Left hindlimb (tissue), 1 donor: ENCODE results near the gene MPP2.
"Not testable (repeated sequence)": the region's sequence is repeated elsewhere in the genome, so short reads cannot be mapped to it uniquely, and the experiment has no call there.

Experiments used
- DNase-seq: peaks from one replicate; pipeline ENCODE4 v3.0.0-alpha.2; 2018

Gene MPP2

GRCh38 chr17:43873815-43874214, 33.5 kb downstream of the MPP2 start:
- no peak for DNase-seq

DNA sequence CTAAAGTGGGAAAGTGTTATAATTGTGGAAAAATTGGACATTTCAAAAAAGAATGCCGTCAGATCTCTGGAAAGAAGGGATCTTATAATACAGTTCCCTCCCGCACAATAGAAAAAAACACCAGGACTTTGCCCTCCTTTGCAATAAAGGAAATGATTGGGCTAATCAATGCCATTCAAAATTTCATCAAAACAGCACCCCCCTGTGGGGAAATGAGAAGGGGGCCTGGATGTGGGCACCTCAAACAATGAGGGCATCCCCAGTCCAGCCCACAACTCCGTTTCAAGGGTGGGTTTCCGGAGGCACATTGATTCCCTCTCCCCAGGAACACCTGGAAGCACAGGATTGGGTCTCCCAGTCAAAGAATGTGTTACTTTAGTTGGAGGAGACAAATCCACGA, 34.2 kb downstream of the MPP2 start:
- DNase-seq, result no peak

DNA sequence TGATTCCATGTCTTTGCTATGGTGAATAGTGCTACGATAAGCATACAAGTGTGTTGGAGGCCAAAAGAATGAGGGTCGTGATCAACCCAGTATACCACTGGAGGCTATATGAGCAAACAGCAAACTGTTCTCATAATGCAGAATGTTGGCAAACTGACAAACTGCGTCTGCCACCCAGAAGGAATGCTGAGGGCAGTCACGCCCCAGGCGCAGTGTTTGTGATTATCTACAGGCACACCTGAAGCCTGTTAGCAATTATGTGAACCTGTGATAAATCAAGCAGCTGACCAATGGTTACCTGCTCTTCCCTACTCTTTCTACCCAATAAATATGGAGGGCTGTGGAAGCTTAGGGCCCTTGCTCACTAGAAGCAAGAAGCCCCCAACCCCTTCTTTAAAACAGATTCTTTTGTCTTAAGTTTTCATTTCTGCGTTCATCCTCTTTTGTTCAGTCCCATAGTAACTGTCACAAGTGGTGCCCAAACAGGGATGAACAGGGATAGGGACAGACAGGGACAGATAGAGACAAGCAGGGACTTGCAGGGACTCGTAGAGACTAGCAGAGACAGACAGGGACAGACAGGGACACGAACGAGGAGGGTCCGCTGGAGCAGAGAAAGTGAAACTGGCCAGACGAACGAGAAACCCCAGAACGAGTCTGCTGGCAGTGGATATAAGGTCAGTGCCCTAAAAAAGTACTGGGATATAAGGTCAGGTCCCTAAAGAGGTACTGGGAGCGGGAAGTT, 35.2 kb downstream of the MPP2 start:
- DNase-seq, result no peak

- not testable (repeated sequence) for DNase-seq
Measured at GRCh38 chr17:43869031-43869430, 38.3 kb downstream of the MPP2 start.

- DNase-seq, result no peak
Measured at GRCh38 chr17:43868226-43868994, 38.9 kb downstream of the MPP2 start.

GRCh38 chr17:43864161-43864984, 43.0 kb downstream of the MPP2 start:
- DNase-seq, result no peak

- no peak for DNase-seq
Measured at GRCh38 chr17:43861960-43862359, 45.4 kb downstream of the MPP2 start.

- DNase-seq, result no peak
Measured at GRCh38 chr17:43860927-43861622, 46.3 kb downstream of the MPP2 start.

DNA sequence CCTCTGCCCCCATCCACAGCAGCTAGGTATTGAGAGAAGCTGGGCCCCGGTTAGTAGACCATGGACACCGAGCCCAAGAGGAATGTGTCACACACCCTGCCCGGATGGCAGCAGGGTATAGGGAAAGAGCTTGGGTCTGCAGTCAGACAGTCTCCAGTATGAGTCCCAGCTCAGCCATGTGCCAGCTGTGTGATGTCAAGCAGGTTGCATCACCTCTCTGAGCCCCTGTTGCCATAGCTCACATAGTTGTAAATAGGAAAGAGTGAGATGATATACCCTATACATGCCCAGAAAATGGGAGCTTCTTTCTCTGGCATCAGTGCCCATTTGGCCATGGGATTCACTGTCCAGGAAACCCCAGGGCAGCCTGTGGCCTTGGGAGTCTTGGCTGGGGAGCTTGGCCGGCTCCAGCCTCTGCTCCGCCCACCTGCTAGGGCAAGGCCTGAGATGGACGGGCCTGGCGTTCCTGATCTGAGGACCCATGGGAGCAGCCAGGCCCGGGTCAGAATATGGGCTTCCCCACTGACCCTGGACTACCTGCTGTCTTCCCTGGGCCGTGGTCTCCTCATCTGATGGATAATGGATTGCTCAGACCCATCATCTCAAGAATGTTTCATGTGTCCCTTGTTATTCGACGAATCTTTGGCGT, 47.1 kb downstream of the MPP2 start:
- DNase-seq, result no peak

GRCh38 chr17:43857957-43858600, 49.3 kb downstream of the MPP2 start:
- DNase-seq, result no peak

DNA sequence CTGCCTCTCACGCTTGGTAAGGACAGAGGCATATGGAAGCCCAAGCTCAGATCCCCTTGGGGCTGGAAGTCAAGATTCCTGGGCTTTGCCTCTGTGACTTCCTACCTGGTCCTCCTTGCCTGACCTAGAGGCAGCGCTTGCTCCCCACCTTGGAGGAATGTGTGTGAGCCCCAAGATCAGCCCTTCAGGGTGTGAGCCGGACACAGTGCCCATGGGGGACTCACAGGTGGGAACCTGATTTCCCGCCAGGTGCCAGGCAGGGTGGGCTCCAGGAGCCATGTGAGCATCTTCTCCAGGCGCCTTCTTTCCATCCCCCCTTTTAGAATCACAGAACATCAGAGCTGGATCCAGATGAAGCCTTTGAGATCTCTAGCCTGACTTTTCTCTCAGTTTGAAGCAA, 50.2 kb downstream of the MPP2 start:
- DNase-seq, result no peak

DNA sequence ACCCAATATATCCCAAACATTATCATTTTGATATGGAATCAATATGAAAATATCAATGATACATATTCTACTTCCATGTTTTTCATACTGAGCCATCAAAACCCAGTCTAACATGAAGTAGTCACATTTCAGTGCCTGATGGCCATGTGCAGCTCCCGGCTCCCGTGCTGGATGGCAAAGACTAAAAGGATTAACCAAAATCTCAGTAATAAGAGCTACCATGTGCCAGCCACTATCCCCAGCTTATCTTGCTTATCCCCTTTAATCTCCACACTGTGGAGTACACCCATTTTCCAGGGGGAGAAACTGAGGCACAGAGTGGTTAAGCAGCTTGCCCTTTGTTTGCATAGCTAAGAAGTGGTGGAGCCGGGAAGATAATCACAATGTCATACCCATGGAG, 51.2 kb downstream of the MPP2 start:
- no peak for DNase-seq

DNA sequence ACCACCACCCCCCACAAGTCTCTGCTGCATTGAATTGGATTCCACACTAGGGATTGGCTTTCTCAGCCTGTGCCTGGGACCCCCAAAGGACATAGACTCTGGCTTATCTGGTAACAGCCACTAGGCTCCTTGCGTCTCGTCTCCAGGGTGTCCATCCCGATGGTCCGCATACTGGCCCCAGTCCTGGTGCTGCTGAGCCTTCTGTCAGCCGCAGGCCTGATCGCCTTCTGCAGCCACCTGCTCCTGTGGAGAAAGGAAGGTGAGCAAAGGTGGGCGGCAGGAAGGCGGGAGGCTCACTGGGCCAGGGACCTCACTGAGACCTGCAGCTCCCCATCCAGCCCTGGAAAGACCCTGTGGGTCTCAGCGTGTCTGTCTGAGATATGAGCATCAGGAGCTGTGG, 52.3 kb downstream of the MPP2 start:
- DNase-seq, result no peak

GRCh38 chr17:43854498-43854897, 52.8 kb downstream of the MPP2 start:
- no peak for DNase-seq

GRCh38 chr17:43853546-43853945, 53.8 kb downstream of the MPP2 start:
- no peak for DNase-seq

DNA sequence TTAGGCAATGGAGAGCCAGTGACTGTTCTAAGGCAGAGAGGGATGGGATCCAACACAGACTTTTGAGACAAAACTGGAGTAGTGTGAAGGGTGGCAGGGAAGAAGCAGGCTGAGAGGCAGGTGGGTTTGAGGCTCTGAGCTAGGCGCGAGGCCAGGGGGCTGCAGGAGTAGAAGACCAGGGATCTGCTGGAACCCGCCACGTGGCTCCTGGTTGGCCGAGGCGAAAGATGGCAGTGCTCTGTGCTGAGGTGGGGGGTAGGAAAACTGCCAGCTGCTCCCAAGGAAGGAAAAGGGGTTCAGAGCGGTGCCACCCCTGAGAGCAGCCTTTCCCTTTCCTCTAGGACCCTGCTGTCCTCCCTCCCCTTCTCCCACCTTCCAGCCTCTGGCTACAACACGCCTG, 54.8 kb downstream of the MPP2 start:
- no peak for DNase-seq

DNA sequence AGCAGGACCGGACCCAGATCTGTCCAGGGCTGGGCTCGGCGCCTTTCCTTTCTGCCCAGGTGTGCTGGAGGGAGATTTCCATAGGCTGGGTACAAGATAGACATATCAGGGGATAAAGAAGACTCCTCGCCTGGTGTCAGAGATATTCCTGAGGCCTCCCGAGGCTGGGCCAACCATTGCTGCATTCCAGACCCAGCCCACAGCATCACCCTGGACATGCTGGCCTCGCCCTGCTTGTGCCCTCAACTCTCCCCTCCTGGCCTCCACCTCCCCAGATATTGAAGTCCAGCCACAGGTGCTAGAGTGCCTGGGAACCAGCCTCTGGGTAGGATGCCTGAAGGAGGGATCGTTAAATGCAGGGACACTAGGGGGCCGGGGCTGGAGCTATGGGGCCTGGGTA, 58.2 kb downstream of the MPP2 start:
- no peak for DNase-seq

DNA sequence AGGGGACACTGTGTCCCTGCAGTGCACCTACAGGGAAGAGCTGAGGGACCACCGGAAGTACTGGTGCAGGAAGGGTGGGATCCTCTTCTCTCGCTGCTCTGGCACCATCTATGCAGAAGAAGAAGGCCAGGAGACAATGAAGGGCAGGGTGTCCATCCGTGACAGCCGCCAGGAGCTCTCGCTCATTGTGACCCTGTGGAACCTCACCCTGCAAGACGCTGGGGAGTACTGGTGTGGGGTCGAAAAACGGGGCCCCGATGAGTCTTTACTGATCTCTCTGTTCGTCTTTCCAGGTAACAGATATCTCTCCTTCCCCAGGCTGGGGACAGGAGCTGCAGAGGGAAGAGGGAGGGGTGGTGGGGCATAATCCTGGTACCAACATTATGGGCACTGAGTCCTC, 58.7 kb downstream of the MPP2 start:
- DNase-seq, result no peak

DNA sequence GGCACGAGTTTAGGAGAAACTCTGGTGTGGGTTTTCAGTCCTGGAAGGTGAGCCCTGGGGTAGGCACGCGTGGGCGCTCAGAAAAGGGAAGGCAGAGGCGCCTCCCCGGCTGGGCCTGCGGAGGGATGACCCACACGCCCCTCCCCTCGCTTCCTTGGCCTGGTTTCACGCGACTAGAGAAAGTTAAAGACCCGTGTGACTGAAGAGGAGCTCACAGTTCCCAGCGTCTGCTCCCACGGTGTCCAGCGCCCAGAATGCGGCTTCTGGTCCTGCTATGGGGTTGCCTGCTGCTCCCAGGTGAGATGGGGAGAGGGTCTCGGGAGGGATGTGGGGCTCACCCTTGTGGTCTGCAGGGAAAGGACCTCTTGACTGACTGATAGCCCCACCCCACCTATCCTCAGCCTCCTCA, 60.4 kb downstream of the MPP2 start, which contains the start of gene CD300LG:
Gene CD300LG, plus strand, starts transcription at position 214 of the 409 bp plus-strand sequence. Its CDS starts 41 bp downstream, at position 255.
- DNase-seq, result no peak

- DNase-seq, result peak; percentile 78
Measured at GRCh38 chr17:43846221-43846712, 61.1 kb downstream of the MPP2 start.

DNA sequence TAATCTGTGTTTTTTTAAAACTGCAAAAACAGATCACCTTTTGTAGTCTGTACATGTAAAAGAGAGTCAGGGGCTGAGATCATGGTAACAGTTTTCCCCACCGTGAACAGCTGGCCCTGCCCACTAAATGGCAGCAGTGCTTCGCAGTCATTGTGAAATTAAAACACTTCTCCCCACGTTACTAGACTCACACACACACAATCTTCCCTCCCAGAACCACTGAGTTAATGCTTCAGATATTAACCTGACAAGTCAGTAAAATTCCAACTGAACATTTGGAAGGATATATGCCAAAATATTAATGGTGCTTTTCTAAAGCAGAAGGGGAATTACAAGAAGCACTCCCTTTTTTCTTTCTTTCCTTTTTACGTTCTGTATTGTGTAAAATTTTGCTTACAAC, 61.6 kb downstream of the MPP2 start:
- no peak for DNase-seq

DNA sequence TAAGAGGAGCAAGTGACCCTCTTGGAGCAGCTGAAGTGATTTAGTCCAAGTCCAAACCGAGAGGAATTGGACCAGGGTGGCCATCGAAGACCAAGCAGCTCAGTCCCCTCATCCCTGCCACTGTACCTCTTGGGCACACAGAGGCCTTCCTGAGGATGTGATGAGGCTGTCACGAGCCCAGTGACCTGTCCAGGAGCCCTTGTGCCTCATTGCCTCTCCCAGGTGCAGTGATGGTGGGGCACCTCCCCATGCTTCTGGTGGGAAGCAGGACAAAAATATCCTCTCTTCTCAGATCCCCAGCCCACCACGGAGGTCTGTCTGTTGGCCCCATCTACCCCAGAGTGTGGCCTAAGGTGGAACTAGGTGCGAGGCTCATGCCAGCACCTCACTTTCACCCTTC, 63.1 kb downstream of the MPP2 start:
- no peak for DNase-seq
